HG03520 (cell line): ENCODE measurements around the gene PRKCE.

Experiments
- ATAC-seq: cut with Tn5 transposase; IDR thresholded peaks from one replicate; pipeline ENCODE4 v1.9.1; 2021; ENCODE audit warnings: mild to moderate bottlenecking, moderate library complexity; ENCODE audit not compliant: unreplicated experiment

Gene PRKCE

DNA sequence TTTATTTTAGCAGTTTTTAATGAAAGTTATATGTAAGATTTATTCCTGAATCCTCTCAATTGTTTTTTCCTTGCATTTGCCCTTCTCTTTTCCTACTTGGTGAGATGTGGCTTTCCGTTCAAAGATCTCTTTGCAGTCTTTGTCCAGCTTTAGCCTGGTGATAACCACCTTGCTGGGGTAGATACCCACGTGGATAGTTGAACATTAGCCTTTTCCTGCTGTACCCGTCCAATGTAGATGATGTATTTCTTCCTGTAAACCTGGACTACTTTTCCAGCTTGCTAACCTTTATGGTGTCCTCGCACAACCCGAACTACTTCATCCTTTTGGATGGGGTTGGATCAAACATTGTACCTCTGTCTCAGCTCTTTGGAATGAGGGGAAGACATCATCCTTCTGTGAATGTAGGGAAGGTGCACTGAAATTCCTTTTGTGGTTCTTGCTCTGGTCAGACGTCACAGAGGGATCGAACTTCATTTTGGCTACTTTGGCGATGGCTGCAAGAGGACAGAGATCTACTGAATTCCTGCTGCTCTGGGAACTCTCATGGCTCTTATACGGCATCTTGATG, 352.5 kb downstream of the PRKCE start:
- no peak for ATAC-seq

DNA sequence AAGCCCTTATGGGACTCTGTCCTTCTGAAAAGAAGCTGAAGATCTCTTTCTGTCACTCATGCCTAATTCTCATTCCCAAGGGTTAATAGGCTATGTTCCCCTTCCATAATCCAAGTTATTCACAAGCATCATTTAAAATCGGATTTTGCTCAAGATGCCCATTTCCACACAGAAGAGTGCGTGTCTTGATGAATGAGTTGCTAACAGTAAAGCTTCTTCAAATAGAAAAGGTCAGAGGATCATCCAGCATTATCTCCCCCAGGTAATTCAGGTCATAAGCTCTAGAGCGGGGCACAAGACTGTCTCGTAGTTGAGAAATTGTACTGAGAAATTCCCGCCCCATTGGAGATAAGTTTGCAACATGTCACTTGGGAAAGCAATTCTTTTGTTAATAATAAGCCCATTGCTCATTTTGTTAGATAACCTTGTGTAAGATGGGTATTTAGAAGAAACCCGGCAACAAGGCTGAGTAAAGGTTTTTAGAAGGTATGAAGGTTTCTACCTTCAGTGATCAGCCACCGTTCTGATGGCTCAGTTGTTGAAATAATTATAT, 355.1 kb downstream of the PRKCE start:
- no peak for ATAC-seq

- ATAC-seq, result no peak
Observed at GRCh38 chr2:46007412-46007811, 355.9 kb downstream of the PRKCE start.

- no peak for ATAC-seq
Observed at GRCh38 chr2:46008091-46008870, 356.8 kb downstream of the PRKCE start.

- no peak for ATAC-seq
Observed at GRCh38 chr2:46009315-46009714, 357.8 kb downstream of the PRKCE start.

- ATAC-seq, result no peak
Observed at GRCh38 chr2:46009772-46010171, 358.3 kb downstream of the PRKCE start.

GRCh38 chr2:46010223-46010924, 358.9 kb downstream of the PRKCE start:
- ATAC-seq, result no peak

- no peak for ATAC-seq
Observed at GRCh38 chr2:46010925-46011490, 359.5 kb downstream of the PRKCE start.

DNA sequence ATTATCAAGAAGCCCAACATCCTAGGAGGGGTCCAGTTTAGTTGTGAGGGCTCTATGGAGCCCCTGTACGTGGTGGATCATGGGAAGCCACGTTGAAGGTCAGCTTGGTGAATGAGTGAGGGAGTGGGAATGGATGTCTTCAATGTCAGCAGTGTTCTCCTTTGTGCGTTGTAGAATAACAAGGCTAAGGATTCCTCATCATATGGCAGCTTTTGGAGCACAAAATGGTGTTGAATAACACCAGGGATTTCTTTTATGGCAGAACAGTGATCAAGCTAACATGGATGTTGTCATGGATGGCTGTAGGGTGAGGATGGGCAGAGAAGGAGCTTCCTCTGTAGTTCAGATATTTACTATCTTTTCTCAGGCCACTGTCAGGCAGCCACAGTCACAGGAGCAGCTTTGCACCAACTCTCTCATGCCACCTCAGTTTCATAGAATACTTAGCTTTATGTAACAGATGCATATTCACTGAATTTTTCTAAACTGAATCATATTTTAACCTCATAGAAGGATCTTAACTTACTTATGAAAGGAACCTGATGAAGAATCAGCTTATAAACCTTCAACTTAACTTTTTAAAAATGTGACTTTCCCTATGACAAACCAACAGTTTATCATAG, 361.3 kb downstream of the PRKCE start:
- ATAC-seq, result no peak

DNA sequence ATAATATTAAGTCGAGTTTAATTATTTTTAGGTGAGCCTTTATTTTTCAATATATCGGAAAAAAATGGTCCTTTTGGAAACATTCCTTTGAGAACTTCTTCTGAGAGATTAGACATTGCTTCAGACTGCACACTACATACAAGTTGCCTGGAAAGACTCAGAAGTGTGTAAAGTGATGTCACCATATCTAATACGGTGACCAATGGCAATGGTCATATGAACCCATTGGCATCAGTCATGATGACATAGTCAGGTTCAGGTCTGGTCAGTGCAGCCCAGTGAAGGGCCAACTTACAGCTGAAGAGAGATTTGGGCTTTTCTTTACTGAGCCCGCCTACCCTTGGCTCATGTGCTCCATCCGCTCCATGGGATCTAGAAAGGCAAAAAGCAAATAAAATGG, 362.3 kb downstream of the PRKCE start:
- ATAC-seq, result no peak

GRCh38 chr2:46014911-46015654, 363.6 kb downstream of the PRKCE start:
- no peak for ATAC-seq

- no peak for ATAC-seq
Observed at GRCh38 chr2:46015671-46016070, 364.2 kb downstream of the PRKCE start.

- no peak for ATAC-seq
Observed at GRCh38 chr2:46016091-46016490, 364.6 kb downstream of the PRKCE start.

DNA sequence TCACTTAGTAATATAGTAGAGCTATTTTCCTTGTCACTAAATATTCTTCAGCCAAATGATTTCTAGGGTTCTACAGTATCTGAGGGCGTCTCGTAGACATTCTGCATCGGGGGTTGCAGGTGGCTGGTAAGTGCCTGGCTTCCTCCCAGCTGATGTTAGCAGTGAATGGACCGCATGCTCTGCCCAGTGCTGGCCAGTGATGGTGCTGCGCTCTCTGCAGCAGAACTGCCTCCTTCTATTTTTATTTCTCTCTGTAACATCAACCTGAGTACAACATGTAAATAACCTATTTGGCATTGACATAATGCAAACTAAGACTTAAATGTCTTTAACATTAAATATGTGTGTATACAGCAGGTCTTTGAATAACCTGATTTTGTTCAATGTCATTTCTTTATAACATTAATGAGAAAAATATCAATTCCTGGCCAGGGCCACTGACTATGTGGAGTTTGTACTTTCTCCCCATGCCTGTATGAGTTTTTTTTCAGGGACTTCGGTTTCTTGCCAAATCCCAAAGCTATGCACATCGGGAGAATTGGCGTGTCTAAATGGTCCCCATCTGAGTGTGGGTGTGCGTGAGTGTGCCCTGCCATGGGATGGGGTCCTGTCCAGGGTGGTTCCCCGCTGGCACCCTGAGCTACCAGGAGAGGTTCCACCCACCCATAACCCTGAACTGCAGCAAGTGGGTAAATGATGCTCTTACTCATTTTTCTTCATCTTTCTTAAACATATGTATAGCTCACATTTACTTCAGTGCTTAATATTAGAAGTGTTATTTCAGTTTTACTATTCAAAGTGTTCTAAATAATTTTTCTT, 367.5 kb downstream of the PRKCE start:
- no peak for ATAC-seq

GRCh38 chr2:46020416-46020815, 368.9 kb downstream of the PRKCE start:
- ATAC-seq, result no peak

DNA sequence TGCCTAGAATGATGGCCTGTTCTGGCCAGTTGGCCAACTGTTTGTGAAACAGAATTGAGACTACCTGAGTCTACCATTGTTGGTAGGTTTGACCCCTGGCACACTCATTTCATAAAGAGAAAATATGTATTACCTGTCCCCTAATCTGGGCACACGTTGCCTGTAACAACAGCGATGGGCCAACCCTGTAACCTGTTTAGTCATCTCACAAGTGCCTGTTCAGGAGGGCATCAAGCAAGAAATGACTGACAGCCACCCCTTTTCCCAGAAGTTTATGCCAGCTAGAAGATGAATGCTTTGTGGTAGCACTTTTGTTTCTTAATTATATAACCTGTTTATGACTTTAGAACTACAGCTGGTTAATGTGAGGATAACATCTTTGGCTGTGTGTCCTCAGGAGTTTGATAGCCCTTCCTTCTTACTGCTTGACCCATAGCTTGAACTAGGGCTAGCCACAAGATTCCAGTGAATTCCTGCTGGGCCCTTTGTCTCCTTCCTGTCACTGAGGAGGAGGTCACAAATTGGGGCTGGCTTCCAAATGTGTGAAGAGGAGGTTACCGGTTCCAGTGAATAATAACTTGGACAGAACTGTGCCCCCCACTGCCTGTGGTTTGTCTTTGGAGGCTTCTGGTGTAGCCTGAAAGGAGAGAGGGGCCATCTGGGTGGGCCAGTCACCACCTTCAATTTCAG, 371.8 kb downstream of the PRKCE start:
- ATAC-seq, result no peak

- no peak for ATAC-seq
Observed at GRCh38 chr2:46024146-46024779, 372.8 kb downstream of the PRKCE start.

DNA sequence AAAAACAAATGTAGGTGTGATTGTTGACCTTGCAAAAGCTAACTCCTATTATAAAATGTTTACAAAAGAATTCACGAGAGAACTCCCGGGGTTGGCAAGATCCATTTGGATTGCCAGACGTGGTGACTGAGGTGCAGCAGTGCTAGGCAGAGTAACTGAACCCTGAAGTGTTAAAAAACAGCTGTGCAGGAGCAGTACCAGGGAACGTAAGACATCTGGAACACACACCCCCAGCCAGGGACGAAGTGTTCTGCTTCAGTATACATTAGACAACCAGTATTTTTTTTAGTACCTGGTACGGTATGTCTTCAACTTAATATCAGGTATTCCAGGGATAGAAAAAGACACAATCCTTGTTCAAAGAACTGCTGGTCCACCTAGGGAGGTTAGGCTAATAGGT, 373.6 kb downstream of the PRKCE start:
- ATAC-seq, result no peak
